Hepatocyte (in vitro differentiated cells): ENCODE results near the gene KBTBD13.

Experiments used
- EZH2 ChIP-seq: fragments of 200-600 bp; sonication (generic); IDR thresholded peaks from 2 replicates; pipeline ENCODE4 v1.6.1; 2016; ENCODE audit warnings: antibody characterized with exemption, mild to moderate bottlenecking, borderline replicate concordance
- EZH2phosphoT487 ChIP-seq: fragments of 200-600 bp; sonication (generic); IDR thresholded peaks from one replicate; pipeline ENCODE4 v1.6.1; 2018; ENCODE audit warnings: antibody characterized with exemption, mild to moderate bottlenecking, low read depth, moderate library complexity; ENCODE audit not compliant: unreplicated experiment, severe bottlenecking
- TF ChIP-seq, protein P1 (sequence below): fragments of 200-600 bp; sonication (generic); IDR thresholded peaks from 2 replicates; pipeline ENCODE4 v1.5.1; 2016; ENCODE audit warnings: antibody characterized with exemption, mild to moderate bottlenecking; ENCODE audit not compliant: poor library complexity

DNA sequence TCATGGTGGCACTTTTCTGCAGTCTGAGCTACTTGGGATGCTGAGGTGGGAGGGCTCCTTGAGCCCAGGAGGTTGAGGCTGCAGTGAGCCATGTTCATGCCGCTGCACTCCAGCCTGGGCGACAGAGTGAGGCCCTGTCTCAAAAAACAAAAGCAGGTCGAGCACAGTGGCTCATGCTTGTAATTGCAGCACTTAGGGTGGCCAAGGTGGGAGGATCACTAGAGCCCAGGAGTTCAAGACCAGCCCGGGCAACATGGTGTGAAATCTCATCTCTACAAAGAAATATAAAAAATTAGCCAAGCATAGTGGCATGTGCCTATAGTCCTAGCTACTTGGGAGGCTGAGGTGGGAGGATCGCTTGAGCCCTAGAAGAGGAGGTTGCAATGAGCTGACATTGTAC is 28.5 kb downstream of the KBTBD13 start:
- TF ChIP-seq, protein P1, sequence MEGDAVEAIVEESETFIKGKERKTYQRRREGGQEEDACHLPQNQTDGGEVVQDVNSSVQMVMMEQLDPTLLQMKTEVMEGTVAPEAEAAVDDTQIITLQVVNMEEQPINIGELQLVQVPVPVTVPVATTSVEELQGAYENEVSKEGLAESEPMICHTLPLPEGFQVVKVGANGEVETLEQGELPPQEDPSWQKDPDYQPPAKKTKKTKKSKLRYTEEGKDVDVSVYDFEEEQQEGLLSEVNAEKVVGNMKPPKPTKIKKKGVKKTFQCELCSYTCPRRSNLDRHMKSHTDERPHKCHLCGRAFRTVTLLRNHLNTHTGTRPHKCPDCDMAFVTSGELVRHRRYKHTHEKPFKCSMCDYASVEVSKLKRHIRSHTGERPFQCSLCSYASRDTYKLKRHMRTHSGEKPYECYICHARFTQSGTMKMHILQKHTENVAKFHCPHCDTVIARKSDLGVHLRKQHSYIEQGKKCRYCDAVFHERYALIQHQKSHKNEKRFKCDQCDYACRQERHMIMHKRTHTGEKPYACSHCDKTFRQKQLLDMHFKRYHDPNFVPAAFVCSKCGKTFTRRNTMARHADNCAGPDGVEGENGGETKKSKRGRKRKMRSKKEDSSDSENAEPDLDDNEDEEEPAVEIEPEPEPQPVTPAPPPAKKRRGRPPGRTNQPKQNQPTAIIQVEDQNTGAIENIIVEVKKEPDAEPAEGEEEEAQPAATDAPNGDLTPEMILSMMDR: no peak
- TF ChIP-seq EZH2phosphoT487: no peak
- no peak for TF ChIP-seq EZH2
